Endothelial cell of umbilical vein (primary cell): ENCODE data around the gene SRSF10. TPM values are rescaled to one million over a fixed set of nuclear protein-coding genes. Genes with fewer than 3 reads are reported as not detected.

Experiments used
- BruUV-seq: library from RNA; stranded (reverse); fragments of 400-500 nt; replicated peaks from 2 replicates; lab custom pipeline; 2021; lab: Mats Ljungman, UMichigan
- CTCF ChIA-PET: fragments of 300-600, 350-600 bp; sonication (Branson Sonifier 250); formaldehyde crosslinking; loops from one replicate; lab custom pipeline; 2021; ENCODE audit warnings: antibody characterized with exemption, inconsistent platforms; lab: Charles Lee
- POLR2A ChIA-PET: fragments of 300-600, 350-600 bp; sonication (Branson Sonifier 250); formaldehyde crosslinking; loops from one replicate; lab custom pipeline; 2021; ENCODE audit warnings: antibody characterized with exemption, inconsistent platforms; lab: Charles Lee
- DNase-seq: peaks from one replicate; pipeline ENCODE4 v3.0.0-alpha.2; 2011; ENCODE audit warnings: low read depth, low spot score
- FAIRE-seq: peaks from 2 replicates; lab custom pipeline; 2011; peaks lifted over from hg19 to GRCh38; lab: Jason Lieb, UNC
- H2AFZ ChIP-seq: 2 replicates; pipeline ENCODE4 v1.6.0; 2012; ENCODE audit warnings: low read depth, low read length, control low read depth, inconsistent platforms
- H3K27ac ChIP-seq: 2 replicates; pipeline ENCODE4 v1.5.1; 2011; ENCODE audit warnings: low read depth, mild to moderate bottlenecking, control low read depth, low read length, moderate library complexity; ENCODE audit not compliant: insufficient read depth
- H3K27me3 ChIP-seq, 2 experiments: 2 replicates each; pipeline versions ENCODE4 v1.6.0 to v1.6.1; 2011; ENCODE audit warnings: low read length in 2 of 2, mixed read lengths in 1 of 2; ENCODE audit not compliant: control insufficient read depth in 2 of 2, insufficient read depth in 2 of 2
- H3K36me3 ChIP-seq, 2 experiments: 2 replicates in 1 of 2; 3 replicates in 1 of 2; pipeline ENCODE4 v1.5.1; 2011; ENCODE audit warnings: low read length in 2 of 2, mild to moderate bottlenecking in 1 of 2, moderate library complexity in 1 of 2; ENCODE audit not compliant: control insufficient read depth in 2 of 2, insufficient read depth in 2 of 2; ENCODE audit errors: extremely low read depth in 1 of 2
- H3K4me1 ChIP-seq: 3 replicates; pipeline ENCODE4 v1.5.1; 2011; ENCODE audit warnings: mild to moderate bottlenecking, low read length; ENCODE audit not compliant: control insufficient read depth, insufficient read depth; ENCODE audit errors: extremely low read depth
- H3K4me2 ChIP-seq: 2 replicates; pipeline ENCODE4 v1.6.1; 2011; ENCODE audit warnings: low read length, control low read depth, mixed read lengths; ENCODE audit not compliant: insufficient read depth
- H3K4me3 ChIP-seq, 3 experiments: fragments of 200-600 bp in 1 of 3; sonication (generic), shearing (Covaris generic) in 1 of 3; replicated peaks in 1 of 3; 2 replicates each; pipeline ENCODE4 v1.5.1; 2011 to 2016; ENCODE audit warnings: control low read depth in 3 of 3, low read length in 3 of 3, mild to moderate bottlenecking in 2 of 3, inconsistent platforms in 1 of 3, low read depth in 1 of 3, moderate library complexity in 1 of 3; ENCODE audit not compliant: insufficient read depth in 1 of 3
- H3K79me2 ChIP-seq: 2 replicates; pipeline ENCODE4 v1.6.0; 2012; ENCODE audit warnings: low read length, inconsistent platforms; ENCODE audit not compliant: control insufficient read depth, insufficient read depth
- H3K9ac ChIP-seq: replicated peaks from 2 replicates; pipeline ENCODE3; 2011; ENCODE audit warnings: low read length, control low read depth; ENCODE audit not compliant: insufficient read depth; ENCODE audit errors: extremely low read depth
- H3K9me1 ChIP-seq: replicated peaks from 3 replicates; pipeline ENCODE4 v1.6.0; 2011; ENCODE audit warnings: mild to moderate bottlenecking, low read length; ENCODE audit not compliant: control insufficient read depth, insufficient read depth; ENCODE audit errors: extremely low read depth
- H3K9me3 ChIP-seq: replicated peaks from 2 replicates; pipeline ENCODE4 v1.5.1; 2012; ENCODE audit warnings: low read length, inconsistent platforms; ENCODE audit not compliant: control insufficient read depth, insufficient read depth
- H4K20me1 ChIP-seq: replicated peaks from 2 replicates; pipeline ENCODE3; 2011; ENCODE audit warnings: mild to moderate bottlenecking, low read length; ENCODE audit not compliant: control insufficient read depth, insufficient read depth; ENCODE audit errors: extremely low read depth
- EZH2 ChIP-seq: IDR thresholded peaks from 2 replicates; pipeline ENCODE4 v1.6.1; 2012; ENCODE audit warnings: borderline replicate concordance, low read depth, mild to moderate bottlenecking, moderate library complexity, low read length, inconsistent platforms; ENCODE audit not compliant: severe bottlenecking
- FOS ChIP-seq: IDR thresholded peaks from 2 replicates; pipeline ENCODE4 v1.6.1; 2011; ENCODE audit warnings: mild to moderate bottlenecking, low read length, moderate library complexity, borderline replicate concordance; ENCODE audit not compliant: insufficient read depth
- GATA2 ChIP-seq: IDR thresholded peaks from 2 replicates; pipeline ENCODE4 v1.7.0; 2011; ENCODE audit warnings: low read depth, mild to moderate bottlenecking, moderate library complexity, mixed read lengths, low read length; ENCODE audit not compliant: insufficient read length, insufficient read depth
- JUN ChIP-seq: IDR thresholded peaks from 2 replicates; pipeline ENCODE4 v1.6.1; 2011; ENCODE audit warnings: borderline replicate concordance, low read depth; ENCODE audit not compliant: insufficient read length, insufficient read depth
- MAX ChIP-seq: IDR thresholded peaks from 2 replicates; pipeline ENCODE4 v1.6.1; 2011; ENCODE audit not compliant: insufficient read depth, insufficient read length
- MYC ChIP-seq: IDR thresholded peaks from one replicate; pipeline ENCODE4 v1.6.1; 2011; ENCODE audit warnings: mild to moderate bottlenecking, low read depth, low read length
- POLR2A ChIP-seq: IDR thresholded peaks from 2 replicates; pipeline ENCODE4 v1.6.1; 2012; ENCODE audit warnings: low read depth, mild to moderate bottlenecking, control low read depth, low read length
- POLR2AphosphoS5 ChIP-seq: IDR thresholded peaks from 2 replicates; pipeline ENCODE4 v1.6.1; 2012; ENCODE audit warnings: low read depth, mild to moderate bottlenecking, control low read depth, low read length, moderate library complexity; ENCODE audit not compliant: insufficient read depth
- dilution Hi-C: fragments of 300-500 bp; cut with MboI; formaldehyde crosslinking; loops from one replicate; pipeline ENCODE4 v1.15.0; 2019; ENCODE audit warnings: low sequenced_read_pairs; ENCODE audit not compliant: extremely low pct_ligation_motif_present
- intact Hi-C: fragments of 100-400 bp; cut with micrococcal nuclease; formaldehyde crosslinking; loops from one replicate; pipeline ENCODE4 v1.10.0; 2022
- polyA plus RNA-seq, 4 experiments: library from polyadenylated mRNA; depleted of rRNA in 3 of 4; stranded (reverse) in 3 of 4; unstranded in 1 of 4; fragments of >200 nt; gene quantifications; 2 replicates each; pipeline versions ENCODE4 v1.2.1 to v1.2.3, GENCODE V29; 2011 to 2012; ENCODE audit warnings: missing spikeins in 1 of 4
- total RNA-seq: library from RNA; stranded (reverse); gene quantifications from 2 replicates; pipeline ENCODE4 v1.2.3, GENCODE V29; 2021
- TF ChIP-seq, protein P1 (sequence below), 2 donors: IDR thresholded peaks; 1 replicate in 1 of 2; 2 replicates in 1 of 2; pipeline ENCODE4 v1.5.1; 2011; ENCODE audit warnings: low read length in 2 of 2, mild to moderate bottlenecking in 2 of 2, moderate library complexity in 2 of 2, control low read depth in 1 of 2, inconsistent platforms in 1 of 2, low read depth in 1 of 2; ENCODE audit not compliant: insufficient read depth in 1 of 2; ENCODE audit errors: extremely low read depth in 1 of 2

Gene SRSF10
- total and polyA plus RNA-seq, 2 donors (not counting 3 experiments of a cell fraction or from before 2014, with no cell fraction given): 124 to 135 TPM

- dilution Hi-C loops (no loop called here), intact Hi-C loops (no loop called here)
- H3K4me1 ChIP-seq: no peaks in the 10 kb centered on the region
- no peaks in the 10 kb centered on the region for H3K9me3 ChIP-seq
- ChIA-PET CTCF (no interaction called here), POLR2A (no interaction called here)
- FAIRE-seq: no peak
- no peaks in the 10 kb centered on the region for H3K9me1 ChIP-seq
- H3K79me2 ChIP-seq: no peaks in the 10 kb centered on the region
- no peaks in the 10 kb centered on the region for H3K36me3 ChIP-seq
- BruUV-seq: no TSS peak
- H3K4me2 ChIP-seq: no peak overlapping the region
- no peak overlapping the region for H3K27ac ChIP-seq
- no peak for DNase-seq
- no peak for TF ChIP-seq EZH2
- TF ChIP-seq JUN: no peak
- TF ChIP-seq, protein P1, sequence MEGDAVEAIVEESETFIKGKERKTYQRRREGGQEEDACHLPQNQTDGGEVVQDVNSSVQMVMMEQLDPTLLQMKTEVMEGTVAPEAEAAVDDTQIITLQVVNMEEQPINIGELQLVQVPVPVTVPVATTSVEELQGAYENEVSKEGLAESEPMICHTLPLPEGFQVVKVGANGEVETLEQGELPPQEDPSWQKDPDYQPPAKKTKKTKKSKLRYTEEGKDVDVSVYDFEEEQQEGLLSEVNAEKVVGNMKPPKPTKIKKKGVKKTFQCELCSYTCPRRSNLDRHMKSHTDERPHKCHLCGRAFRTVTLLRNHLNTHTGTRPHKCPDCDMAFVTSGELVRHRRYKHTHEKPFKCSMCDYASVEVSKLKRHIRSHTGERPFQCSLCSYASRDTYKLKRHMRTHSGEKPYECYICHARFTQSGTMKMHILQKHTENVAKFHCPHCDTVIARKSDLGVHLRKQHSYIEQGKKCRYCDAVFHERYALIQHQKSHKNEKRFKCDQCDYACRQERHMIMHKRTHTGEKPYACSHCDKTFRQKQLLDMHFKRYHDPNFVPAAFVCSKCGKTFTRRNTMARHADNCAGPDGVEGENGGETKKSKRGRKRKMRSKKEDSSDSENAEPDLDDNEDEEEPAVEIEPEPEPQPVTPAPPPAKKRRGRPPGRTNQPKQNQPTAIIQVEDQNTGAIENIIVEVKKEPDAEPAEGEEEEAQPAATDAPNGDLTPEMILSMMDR (IDR thresholded peaks at IDR 0.05; ENCODE audit: extremely low read depth in 1 of 2, insufficient read depth in 1 of 2, low read depth in 1 of 2, low read length in 2 of 2): no peak
- TF ChIP-seq POLR2A: no peak
- no peak for TF ChIP-seq FOS
- TF ChIP-seq MAX: no peak
- no peak for TF ChIP-seq GATA2
- no peak for TF ChIP-seq POLR2AphosphoS5
- TF ChIP-seq MYC: no peak
- no peak overlapping the region for H2AFZ ChIP-seq
- no peaks in the 10 kb centered on the region for H3K27me3 ChIP-seq
- H4K20me1 ChIP-seq: no peaks in the 10 kb centered on the region
- no peak overlapping the region for H3K9ac ChIP-seq
- H3K4me3 ChIP-seq: no peak overlapping the region
These were observed 19.1 kb upstream of the SRSF10 start for GRCh38 chr1:23999156-23999671.
